ENCODE results near the gene LRP2.

Gene LRP2

GRCh38 chr2:169240405-169240804, 121.9 kb downstream of the LRP2 start:
- DNase-seq (ENCODE audit: low read depth in 2 of 2), result no peak

- DNase-seq (ENCODE audit: low read depth in 2 of 2), result no peak
These were observed 124.4 kb downstream of the LRP2 start for GRCh38 chr2:169237939-169238338.

- DNase-seq (ENCODE audit: low read depth in 2 of 2), result no peak
These were observed 125.0 kb downstream of the LRP2 start for GRCh38 chr2:169237286-169237685.

GRCh38 chr2:169232551-169233154, 129.7 kb downstream of the LRP2 start:
- DNase-seq (ENCODE audit: low read depth in 2 of 2), result no peak

- DNase-seq (ENCODE audit: low read depth in 2 of 2), result no peak
These were observed 132.1 kb downstream of the LRP2 start for GRCh38 chr2:169230204-169230603.

GRCh38 chr2:169229590-169229989, 132.7 kb downstream of the LRP2 start:
- DNase-seq (ENCODE audit: low read depth in 2 of 2), result no peak

- DNase-seq (ENCODE audit: low read depth in 2 of 2), result no peak
These were observed 136.4 kb downstream of the LRP2 start for GRCh38 chr2:169225906-169226305.

GRCh38 chr2:169225233-169225750, 137.0 kb downstream of the LRP2 start:
- no peak for DNase-seq (ENCODE audit: low read depth in 2 of 2)

GRCh38 chr2:169222665-169223064, 139.7 kb downstream of the LRP2 start:
- DNase-seq (ENCODE audit: low read depth in 2 of 2), result no peak

GRCh38 chr2:169221745-169222369, 140.5 kb downstream of the LRP2 start:
- no peak for DNase-seq (ENCODE audit: low read depth in 2 of 2)

- no peak for DNase-seq (ENCODE audit: low read depth in 2 of 2)
These were observed 151.4 kb downstream of the LRP2 start for GRCh38 chr2:169210917-169211316.

- DNase-seq (ENCODE audit: low read depth in 2 of 2), result no peak
These were observed 154.3 kb downstream of the LRP2 start for GRCh38 chr2:169208026-169208425.

GRCh38 chr2:169205176-169205575, 157.2 kb downstream of the LRP2 start:
- no peak for DNase-seq (ENCODE audit: low read depth in 2 of 2)

- DNase-seq (ENCODE audit: low read depth in 2 of 2), result no peak
These were observed 158.4 kb downstream of the LRP2 start for GRCh38 chr2:169203952-169204351.

GRCh38 chr2:169200756-169201155, 161.6 kb downstream of the LRP2 start:
- DNase-seq (ENCODE audit: low read depth in 2 of 2), result no peak

- DNase-seq (ENCODE audit: low read depth in 2 of 2), result no peak
These were observed 168.7 kb downstream of the LRP2 start for GRCh38 chr2:169193618-169194017.

- DNase-seq (ENCODE audit: low read depth in 2 of 2), result no peak
These were observed 172.0 kb downstream of the LRP2 start for GRCh38 chr2:169190197-169190775.

GRCh38 chr2:169189132-169189531, 173.2 kb downstream of the LRP2 start:
- no peak for DNase-seq (ENCODE audit: low read depth in 2 of 2)

- DNase-seq (ENCODE audit: low read depth in 2 of 2), result no peak
These were observed 176.6 kb downstream of the LRP2 start for GRCh38 chr2:169185711-169186110.

GRCh38 chr2:169184074-169184473, 178.3 kb downstream of the LRP2 start:
- DNase-seq (ENCODE audit: low read depth in 2 of 2), result no peak

GRCh38 chr2:169182573-169182972, 179.8 kb downstream of the LRP2 start:
- no peak for DNase-seq (ENCODE audit: low read depth in 2 of 2)

- DNase-seq (ENCODE audit: low read depth in 2 of 2), result no peak
These were observed 183.4 kb downstream of the LRP2 start for GRCh38 chr2:169178804-169179390.

GRCh38 chr2:169178364-169178763, 184.0 kb downstream of the LRP2 start:
- DNase-seq (ENCODE audit: low read depth in 2 of 2), result no peak

All from stimulated activated CD4-positive, alpha-beta T cell treated with anti-CD3 and anti-CD28 coated beads, Interleukin-1b, Interleukin-23, amount 100 ng/mL, for 4 hours (primary cell).